K562 (cell line): ENCODE data around the gene ASGR1. TPM values are rescaled to one million over a fixed set of nuclear protein-coding genes. Genes with fewer than 3 reads are reported as not detected.
A peak's percentile ranks its signal among the peaks of the same experiment; 100 is the strongest.

Experiments
- CREM ChIP-seq: IDR thresholded peaks from 2 replicates; pipeline ENCODE4 v1.6.1; 2014; ENCODE audit warnings: antibody characterized with exemption, low read depth
- FOXA3 ChIP-seq, 2 experiments: fragments of 450-650 bp in 1 of 2; sonication (generic) in 1 of 2; formaldehyde crosslinking; IDR thresholded peaks in 1 of 2; conservative IDR thresholded peaks in 1 of 2; 2 replicates each; pipeline versions ENCODE4 v1.4.0 to v1.8.0; 2020 to 2022; ENCODE audit warnings: mild to moderate bottlenecking in 2 of 2, missing genetic modification reagents in 1 of 2
- GTF2F1 ChIP-seq: IDR thresholded peaks from 2 replicates; pipeline ENCODE4 v1.6.1; 2011; ENCODE audit warnings: low read depth, low read length, improper control_type of control experiment
- HDAC2 ChIP-seq: fragments of 450-650 bp; IDR thresholded peaks from 2 replicates; pipeline ENCODE4 v1.6.1; 2016; ENCODE audit warnings: mild to moderate bottlenecking
- KDM1A ChIP-seq, 2 experiments: fragments of 450-650 bp; IDR thresholded peaks; 2 replicates each; pipeline ENCODE4 v1.6.1; 2016; ENCODE audit warnings: mild to moderate bottlenecking in 2 of 2
- MAFF ChIP-seq: IDR thresholded peaks from 2 replicates; pipeline ENCODE4 v1.6.1; 2012; ENCODE audit warnings: low read length, improper control_type of control experiment
- NFXL1 ChIP-seq: fragments of 450-650 bp; formaldehyde crosslinking; IDR thresholded peaks from 2 replicates; pipeline ENCODE4 v1.4.0; 2021; ENCODE audit warnings: mild to moderate bottlenecking
- NR0B1 ChIP-seq: fragments of 450-650 bp; IDR thresholded peaks from one replicate; pipeline ENCODE4 v1.6.1; 2018; ENCODE audit warnings: mild to moderate bottlenecking, moderate library complexity; ENCODE audit not compliant: partially characterized antibody
- PCBP2 ChIP-seq: fragments of 200-400 bp; formaldehyde crosslinking; IDR thresholded peaks from 2 replicates; pipeline ENCODE4 v1.6.1; 2018; ENCODE audit warnings: low read length, low read depth, mild to moderate bottlenecking, moderate library complexity; ENCODE audit not compliant: poor library complexity, severe bottlenecking
- RAD21 ChIP-seq, 2 experiments: fragments of 250-450 bp in 1 of 2; fragments of 450-650 bp in 1 of 2; sonication (Bioruptor Pico) in 1 of 2; formaldehyde crosslinking in 1 of 2; IDR thresholded peaks in 1 of 2; conservative IDR thresholded peaks in 1 of 2; 2 replicates each; pipeline versions ENCODE4 v1.4.0 to v1.8.0; 2020 to 2022; ENCODE audit warnings: mild to moderate bottlenecking in 2 of 2, moderate library complexity in 1 of 2
- RBM25 ChIP-seq: fragments of 200-400 bp; formaldehyde crosslinking; IDR thresholded peaks from 2 replicates; pipeline ENCODE4 v1.6.1; 2018; ENCODE audit warnings: low read length, low read depth, moderate library complexity; ENCODE audit not compliant: severe bottlenecking
- SMARCA4 ChIP-seq: fragments of 450-650 bp; IDR thresholded peaks from 2 replicates; pipeline ENCODE4 v1.6.1; 2016
- SMARCA5 ChIP-seq: fragments of 450-650 bp; IDR thresholded peaks from 2 replicates; pipeline ENCODE4 v1.6.1; 2016
- TBP ChIP-seq: optimal IDR thresholded peaks from 2 replicates; pipeline ENCODE3; 2011; ENCODE audit warnings: low read depth, low read length, improper control_type of control experiment
- TFAM ChIP-seq: fragments of 250-450 bp; sonication (Bioruptor Pico); conservative IDR thresholded peaks from 2 replicates; pipeline ENCODE4 v1.5.0; 2021; ENCODE audit warnings: mild to moderate bottlenecking, moderate library complexity
- U2AF2 ChIP-seq: fragments of 200-400 bp; formaldehyde crosslinking; optimal IDR thresholded peaks from 2 replicates; pipeline ENCODE3; 2017; ENCODE audit warnings: low read depth, mild to moderate bottlenecking, low read length
- ZFX ChIP-seq: sonication (generic); formaldehyde crosslinking; IDR thresholded peaks from 2 replicates; pipeline ENCODE4 v1.8.0; 2022; ENCODE audit warnings: mild to moderate bottlenecking, missing genetic modification reagents, moderate library complexity
- ZKSCAN3 ChIP-seq: fragments of 250-450 bp; sonication (Bioruptor Pico); IDR thresholded peaks from 2 replicates; pipeline ENCODE4 v1.4.0; 2020
- ZNF212 ChIP-seq: fragments of 450-650 bp; formaldehyde crosslinking; IDR thresholded peaks from 2 replicates; pipeline ENCODE4 v1.4.0; 2020; ENCODE audit warnings: mild to moderate bottlenecking
- ZNF586 ChIP-seq: fragments of 450-650 bp; formaldehyde crosslinking; conservative IDR thresholded peaks from 2 replicates; pipeline ENCODE4 v1.4.0; 2020; ENCODE audit warnings: mild to moderate bottlenecking, moderate library complexity
- ZNF766 ChIP-seq: fragments of 200-800 bp; sonication (Bioruptor generic); conservative IDR thresholded peaks from 2 replicates; pipeline ENCODE4 v1.6.1; 2016; ENCODE audit warnings: missing genetic modification characterization, missing compliant biosample characterization
- ZNF830 ChIP-seq: fragments of 250-450 bp; sonication (Bioruptor Pico); IDR thresholded peaks from 2 replicates; pipeline ENCODE4 v1.5.0; 2021; ENCODE audit warnings: mild to moderate bottlenecking
- polyA plus RNA-seq, 8 experiments: library from polyadenylated mRNA; depleted of rRNA in 4 of 8; stranded (reverse) in 5 of 8; unstranded in 3 of 8; fragments of >200 nt; fragmentation: Nextera tagmentation in 2 of 8; fragmentation: Illumina TruSeq in 1 of 8; extraction: Ambion mirVana in 2 of 8; extraction: Trizol in 1 of 8; gene quantifications; 2 replicates each; pipeline versions ENCODE4 v1.2.1 to v1.2.3, GENCODE V29; 2011 to 2014; ENCODE audit warnings: inconsistent platforms in 1 of 8, missing spikeins in 1 of 8
- total RNA-seq, 7 experiments: library from RNA; depleted of rRNA in 6 of 7; stranded (reverse); fragments of >200 nt in 6 of 7; fragmentation: Illumina TruSeq in 2 of 7; extraction: Trizol in 2 of 7; gene quantifications; 2 replicates each; pipeline versions ENCODE4 v1.2.1 to v1.2.3, GENCODE V29; 2011 to 2021; ENCODE audit warnings: low replicate concordance in 1 of 7
- TF ChIP-seq, protein P1 (sequence below), 2 experiments: fragments of 450-650 bp in 1 of 2; sonication (generic) in 1 of 2; formaldehyde crosslinking; conservative IDR thresholded peaks; 2 replicates each; pipeline versions ENCODE4 v1.4.0 to v1.8.1; 2020 to 2022; ENCODE audit warnings: mild to moderate bottlenecking in 1 of 2, missing genetic modification reagents in 1 of 2
- TF ChIP-seq, protein P2 (sequence below): sonication (generic); formaldehyde crosslinking; IDR thresholded peaks from 2 replicates; pipeline ENCODE4 v1.8.1; 2023; ENCODE audit warnings: mild to moderate bottlenecking, missing genetic modification reagents

The ASGR1 gene
- total and polyA plus RNA-seq, 9 of the 15 experiments (the other 6 are each of a cell fraction or from before 2014, with no cell fraction given): 0.11 to 1.0 (median 0.64) TPM; not detected in 2

DNA sequence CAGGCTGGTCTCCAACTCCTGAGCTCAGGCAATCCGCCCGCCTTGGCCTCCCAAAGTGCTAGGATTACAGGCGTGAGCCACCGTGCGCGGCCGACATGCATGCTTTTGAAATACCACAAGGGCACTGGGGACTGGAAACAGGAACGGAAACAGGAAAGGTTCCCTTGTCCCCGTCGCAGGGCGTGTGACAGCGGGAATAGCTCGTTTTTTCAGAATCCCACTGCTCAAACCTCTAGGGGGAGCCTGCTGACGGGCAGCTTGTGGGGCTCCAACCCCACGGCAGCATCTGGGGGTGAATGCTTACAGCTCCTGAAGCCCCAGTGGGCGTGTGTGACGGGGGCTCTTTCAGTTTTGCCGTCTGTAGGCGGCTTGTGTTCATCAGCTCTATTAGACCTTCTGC lies 45.7 kb downstream of the ASGR1 start (continued):
- no peak for TF ChIP-seq ZNF766
- no peak for TF ChIP-seq GTF2F1
- no peak for TF ChIP-seq ZNF586 (CRISPR knock-in tag)
- no peak for TF ChIP-seq ZKSCAN3 (CRISPR knock-in tag)
- TF ChIP-seq NR0B1: no peak
- TF ChIP-seq ZNF830 (CRISPR knock-in tag): no peak
- no peak for TF ChIP-seq MAFF
- no peak for TF ChIP-seq SMARCA5
- TF ChIP-seq RBM25: no peak
- no peak for TF ChIP-seq SMARCA4
- no peak for TF ChIP-seq U2AF2
- no peak for TF ChIP-seq KDM1A (IDR thresholded peaks at IDR 0.05)
- no peak for TF ChIP-seq ZFX (CRISPR knock-in tag)
- TF ChIP-seq ZNF212: no peak
- TF ChIP-seq, protein P1, sequence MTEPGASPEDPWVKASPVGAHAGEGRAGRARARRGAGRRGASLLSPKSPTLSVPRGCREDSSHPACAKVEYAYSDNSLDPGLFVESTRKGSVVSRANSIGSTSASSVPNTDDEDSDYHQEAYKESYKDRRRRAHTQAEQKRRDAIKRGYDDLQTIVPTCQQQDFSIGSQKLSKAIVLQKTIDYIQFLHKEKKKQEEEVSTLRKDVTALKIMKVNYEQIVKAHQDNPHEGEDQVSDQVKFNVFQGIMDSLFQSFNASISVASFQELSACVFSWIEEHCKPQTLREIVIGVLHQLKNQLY (CRISPR knock-in tag; conservative IDR thresholded peaks at IDR 0.05): no peak
- TF ChIP-seq PCBP2: no peak
- TF ChIP-seq TFAM (CRISPR knock-in tag): no peak
- TF ChIP-seq RAD21 (CRISPR knock-in tag; conservative IDR thresholded peaks at IDR 0.05 in 1 of 2, IDR thresholded peaks at IDR 0.05 in 1 of 2): peak in 1 of 2 experiments; percentile 23; a peak in 1 of 4 replicates
- TF ChIP-seq, protein P2, sequence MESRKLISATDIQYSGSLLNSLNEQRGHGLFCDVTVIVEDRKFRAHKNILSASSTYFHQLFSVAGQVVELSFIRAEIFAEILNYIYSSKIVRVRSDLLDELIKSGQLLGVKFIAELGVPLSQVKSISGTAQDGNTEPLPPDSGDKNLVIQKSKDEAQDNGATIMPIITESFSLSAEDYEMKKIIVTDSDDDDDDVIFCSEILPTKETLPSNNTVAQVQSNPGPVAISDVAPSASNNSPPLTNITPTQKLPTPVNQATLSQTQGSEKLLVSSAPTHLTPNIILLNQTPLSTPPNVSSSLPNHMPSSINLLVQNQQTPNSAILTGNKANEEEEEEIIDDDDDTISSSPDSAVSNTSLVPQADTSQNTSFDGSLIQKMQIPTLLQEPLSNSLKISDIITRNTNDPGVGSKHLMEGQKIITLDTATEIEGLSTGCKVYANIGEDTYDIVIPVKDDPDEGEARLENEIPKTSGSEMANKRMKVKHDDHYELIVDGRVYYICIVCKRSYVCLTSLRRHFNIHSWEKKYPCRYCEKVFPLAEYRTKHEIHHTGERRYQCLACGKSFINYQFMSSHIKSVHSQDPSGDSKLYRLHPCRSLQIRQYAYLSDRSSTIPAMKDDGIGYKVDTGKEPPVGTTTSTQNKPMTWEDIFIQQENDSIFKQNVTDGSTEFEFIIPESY (CRISPR knock-in tag): 0 out of 2 replicates have a peak, but pooled peaks have one; percentile 58
- no peak for TF ChIP-seq NFXL1 (CRISPR knock-in tag)
- TF ChIP-seq HDAC2: no peak
- no peak for TF ChIP-seq TBP
- TF ChIP-seq FOXA3 (CRISPR knock-in tag; conservative IDR thresholded peaks at IDR 0.05 in 1 of 2, IDR thresholded peaks at IDR 0.05 in 1 of 2): no peak
- TF ChIP-seq CREM: peak; percentile 57
